ENCODE measurements around the gene GRAMD1A. TPM values are rescaled to one million over a fixed set of nuclear protein-coding genes. Genes with fewer than 3 reads are reported as not detected.
"Not testable (repeated sequence)": the region's sequence is repeated elsewhere in the genome, so short reads cannot be mapped to it uniquely, and the experiment has no call there.

The GRAMD1A gene
- total RNA-seq, 2 experiments from 2014 or later = 221 to 229 TPM

DNA sequence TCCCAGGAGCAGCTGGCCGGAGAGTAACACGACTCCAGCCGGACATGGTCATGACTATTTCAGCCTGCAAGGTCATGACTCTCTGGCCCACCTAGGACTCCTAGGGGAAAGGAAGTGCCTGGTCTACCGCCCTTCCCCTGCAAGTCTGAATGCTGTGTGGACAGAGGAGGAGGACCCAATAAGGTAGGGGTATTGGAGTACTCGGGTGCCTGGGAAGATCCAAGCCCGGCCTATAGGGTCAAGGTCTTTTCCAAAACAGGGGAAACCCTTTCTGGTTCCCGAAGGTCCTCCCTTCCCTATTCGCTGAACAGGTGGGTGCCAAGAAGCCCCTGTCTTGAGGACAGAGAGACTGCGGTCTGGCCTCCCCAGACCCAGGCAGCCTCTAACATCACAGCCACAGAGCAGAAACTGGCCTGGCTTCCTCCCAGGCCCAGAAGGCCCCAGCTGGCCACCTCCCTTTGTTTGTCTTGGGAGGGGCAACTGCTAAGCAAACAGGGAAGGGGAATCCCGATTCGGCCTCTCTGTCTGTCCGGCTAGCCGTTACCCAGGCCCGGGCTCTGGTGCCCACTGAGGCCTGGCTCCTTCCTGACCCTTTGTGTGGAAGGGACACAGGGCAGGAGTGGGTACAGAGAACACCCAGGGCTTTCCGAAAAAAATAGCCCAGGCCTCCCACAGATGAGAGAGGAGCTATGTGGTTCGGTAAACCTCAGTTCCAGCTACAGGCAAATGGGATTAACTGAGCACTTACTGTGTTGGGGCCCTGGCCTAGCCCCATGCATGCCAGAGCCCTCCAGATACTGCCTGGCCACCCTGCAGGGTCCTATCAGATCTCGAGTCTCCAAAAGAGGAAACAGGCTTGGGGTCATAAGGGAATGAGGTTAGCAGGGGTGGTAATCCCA, 5.2 kb upstream of the GRAMD1A start:
- ATAC-seq (ENCODE audit: poor library complexity) = no peak
- DNase-seq = no peak

DNA sequence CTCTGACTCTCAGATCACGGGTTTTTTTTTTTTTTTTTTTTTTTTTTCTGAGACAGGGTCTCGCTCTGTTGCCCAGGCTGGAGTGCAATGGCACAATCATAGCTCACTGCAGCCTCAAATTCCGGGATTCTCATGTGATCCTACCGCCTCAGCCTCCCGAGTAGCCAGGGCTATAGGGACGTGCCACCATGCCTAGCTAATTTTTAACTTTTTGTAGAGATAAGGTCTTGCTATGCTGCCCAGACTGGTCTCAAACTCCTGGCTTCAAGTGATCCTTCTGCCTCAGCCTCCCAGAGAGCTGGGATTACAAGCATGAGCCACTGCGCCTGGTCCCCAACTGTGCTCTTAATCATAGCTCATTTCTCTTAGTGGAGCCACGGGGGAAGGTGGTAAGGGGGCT, 4.6 kb upstream of the GRAMD1A start:
- Histone ChIP-seq H3K27ac (ENCODE audit: low read depth in 1 of 2, low read length in 2 of 2) (no peak overlapping the region), H3K4me3 (ENCODE audit: low read length) (no peak overlapping the region), H3K27me3 (ENCODE audit: control insufficient read depth in 1 of 2, insufficient read depth in 2 of 2, low read length in 2 of 2) (no peaks in the 10 kb centered on the region), H3K9me3 (ENCODE audit: control insufficient read depth in 1 of 2, insufficient read depth in 1 of 2, low read length in 2 of 2) (peaks cover 0 to 7% of the 10 kb centered on the region in 2 experiments), H3K4me1 (ENCODE audit: insufficient read depth, low read length) (peaks cover 59% of the 10 kb centered on the region), H3K36me3 (ENCODE audit: insufficient read depth, low read length) (no peaks in the 10 kb centered on the region)
- no peak for ATAC-seq (ENCODE audit: poor library complexity)
- Mint-ChIP-seq H3K4me1 (ENCODE audit: low read depth) (peaks cover 68% of the 10 kb centered on the region), H3K4me3 (no peak overlapping the region), H3K27me3 (no peaks in the 10 kb centered on the region), H3K36me3 (ENCODE audit: low read depth) (peaks cover 6% of the 10 kb centered on the region), H3K9me3 (no peaks in the 10 kb centered on the region), H3K27ac (peak overlapping the region; percentile 98)
- CTCF ChIA-PET = no interaction called here
- POLR2A ChIA-PET = interaction anchor here (1.7 to 10.3 kb wide), 3 partner anchors 8 to 16 kb away, joined by 5 to 205 read pairs (median 15); no protein-coding TSS in a partner anchor
- TF ChIP-seq CTCF (IDR thresholded peaks at IDR 0.05) = no peak
- DNase-seq = no peak
- intact Hi-C loops (cut with DNase I, micrococcal nuclease) = loop anchor here in 1 of 2 experiments (5.0 kb wide), 1 partner anchor 212 kb away; no protein-coding TSS in a partner anchor

More for the DNA sequence above, 5.2 kb upstream of the GRAMD1A start:
- Mint-ChIP-seq H3K27ac (peak overlapping the region; percentile 98), H3K36me3 (ENCODE audit: low read depth) (peaks cover 6% of the 10 kb centered on the region), H3K27me3 (no peaks in the 10 kb centered on the region), H3K9me3 (no peaks in the 10 kb centered on the region), H3K4me1 (ENCODE audit: low read depth) (peaks cover 75% of the 10 kb centered on the region), H3K4me3 (no peak overlapping the region)
- no peaks in the 10 kb centered on the region for H3K36me3 ChIP-seq (ENCODE audit: insufficient read depth, low read length)
- ChIA-PET CTCF (interaction anchor here (0.9 kb wide), 1 partner anchor 49 kb away, joined by 3 read pairs; no protein-coding TSS in a partner anchor), POLR2A (interaction anchor here (1.7 to 10.3 kb wide), 3 partner anchors 7 to 17 kb away, joined by 5 to 205 read pairs (median 15); no protein-coding TSS in a partner anchor)
- H3K9me3 ChIP-seq (ENCODE audit: control insufficient read depth in 1 of 2, insufficient read depth in 1 of 2, low read length in 2 of 2) = peaks cover 0 to 7% of the 10 kb centered on the region in 2 experiments
- no peaks in the 10 kb centered on the region for H3K27me3 ChIP-seq (ENCODE audit: control insufficient read depth in 1 of 2, insufficient read depth in 2 of 2, low read length in 2 of 2)
- no peak for TF ChIP-seq CTCF (IDR thresholded peaks at IDR 0.05)
- H3K4me1 ChIP-seq (ENCODE audit: insufficient read depth, low read length) = peaks cover 61% of the 10 kb centered on the region
- no peak overlapping the region for H3K4me3 ChIP-seq (ENCODE audit: low read length)
- no peak overlapping the region for H3K27ac ChIP-seq (ENCODE audit: low read depth in 1 of 2, low read length in 2 of 2)
- intact Hi-C loops (cut with DNase I, micrococcal nuclease) = loop anchor here in 1 of 2 experiments (5.0 kb wide), 1 partner anchor 212 kb away; no protein-coding TSS in a partner anchor

DNA sequence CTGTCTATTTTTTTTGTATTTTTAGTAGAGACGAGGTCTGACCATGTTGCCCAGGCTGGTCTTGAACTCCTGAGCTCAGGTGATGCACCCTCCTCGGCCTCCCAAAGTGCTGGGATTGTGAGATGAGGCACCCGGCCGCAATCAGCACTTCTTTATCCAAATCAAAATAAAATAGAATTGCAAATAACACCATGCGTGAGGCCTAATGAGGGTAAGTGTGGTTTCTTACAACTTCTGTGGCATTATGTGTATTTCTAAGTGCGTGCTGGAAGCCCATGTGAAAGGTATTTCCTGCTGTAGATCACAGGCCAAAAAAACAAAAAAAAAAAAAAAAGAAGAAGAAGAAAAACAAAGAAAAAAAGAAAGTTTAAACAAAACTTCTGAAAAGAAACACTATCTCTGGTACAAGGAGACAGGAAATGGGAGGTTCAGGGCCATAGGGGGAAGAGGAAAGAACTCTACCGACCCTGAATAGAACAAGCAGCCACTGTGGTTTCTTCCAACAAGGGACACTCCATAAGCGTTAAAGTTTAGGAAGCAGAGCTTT, 3.0 kb upstream of the GRAMD1A start:
- peaks cover 0 to 7% of the 10 kb centered on the region in 2 experiments for H3K9me3 ChIP-seq (ENCODE audit: control insufficient read depth in 1 of 2, insufficient read depth in 1 of 2, low read length in 2 of 2)
- DNase-seq (peak in 6 of 14 experiments; percentile 22 to 80 (median 51)), ATAC-seq (ENCODE audit: poor library complexity) (peak; percentile 21)
- H3K4me1 Mint-ChIP-seq (ENCODE audit: low read depth) = peaks cover 65% of the 10 kb centered on the region
- ChIA-PET CTCF (interaction anchor here (1.0 to 1.2 kb wide), 2 partner anchors 8 to 16 kb away, joined by 3 to 5 read pairs; no protein-coding TSS in a partner anchor), POLR2A (interaction anchor here (0.6 to 10.3 kb wide), 10 partner anchors 11 to 320 kb away, joined by 3 to 205 read pairs (median 4); partner anchors contain the start of genes FXYD5, SCGB2B2, ZNF30 and ZNF792)
- intact Hi-C loops (cut with DNase I, micrococcal nuclease) = loop anchor here (1.0 to 5.0 kb wide), 3 partner anchors 17 to 210 kb away; no protein-coding TSS in a partner anchor
- H3K4me1 ChIP-seq (ENCODE audit: insufficient read depth, low read length) = peaks cover 69% of the 10 kb centered on the region
- peak overlapping the region; percentile 98 for H3K27ac Mint-ChIP-seq
- H3K27ac ChIP-seq (ENCODE audit: low read depth in 1 of 2, low read length in 2 of 2) = peak overlapping the region; percentile 64 to 73
- H3K9me3 Mint-ChIP-seq = no peaks in the 10 kb centered on the region
- peak overlapping the region; percentile 82 for H3K4me3 Mint-ChIP-seq
- H3K36me3 Mint-ChIP-seq (ENCODE audit: low read depth) = peaks cover 17% of the 10 kb centered on the region
- peak overlapping the region; percentile 4 for H3K4me3 ChIP-seq (ENCODE audit: low read length)
- H3K27me3 Mint-ChIP-seq = no peaks in the 10 kb centered on the region
- TF ChIP-seq CTCF (IDR thresholded peaks at IDR 0.05) = no peak
- no peaks in the 10 kb centered on the region for H3K27me3 ChIP-seq (ENCODE audit: control insufficient read depth in 1 of 2, insufficient read depth in 2 of 2, low read length in 2 of 2)
- peaks cover 3% of the 10 kb centered on the region for H3K36me3 ChIP-seq (ENCODE audit: insufficient read depth, low read length)

DNA sequence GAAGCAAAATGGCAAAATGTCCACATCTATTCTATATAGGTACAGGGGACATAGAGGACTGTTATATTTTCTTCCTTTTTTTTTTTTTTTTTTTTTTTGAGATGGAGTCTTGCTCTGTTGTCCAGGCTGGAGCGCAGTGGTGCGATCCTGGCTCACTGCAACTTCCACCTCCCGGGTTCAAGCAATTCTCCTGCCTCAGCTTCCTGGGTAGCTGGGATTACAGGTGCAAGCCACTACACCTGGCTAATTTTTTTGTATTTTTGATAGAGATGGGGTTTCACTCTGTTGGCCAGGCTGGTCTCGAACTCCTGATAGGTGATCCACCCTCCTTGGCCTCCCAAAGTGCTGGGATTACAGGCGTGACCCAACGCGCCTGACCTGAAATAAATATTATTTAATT, 1.9 kb upstream of the GRAMD1A start:
- not testable (repeated sequence) for H3K36me3 ChIP-seq (ENCODE audit: insufficient read depth, low read length); DNase-seq; H3K4me3 ChIP-seq (ENCODE audit: low read length); H3K27me3 ChIP-seq (ENCODE audit: control insufficient read depth in 1 of 2, insufficient read depth in 2 of 2, low read length in 2 of 2); H3K9me3 Mint-ChIP-seq; H3K27me3 Mint-ChIP-seq; H3K9me3 ChIP-seq (ENCODE audit: control insufficient read depth in 1 of 2, insufficient read depth in 1 of 2, low read length in 2 of 2); ATAC-seq (ENCODE audit: poor library complexity)
- H3K4me1 Mint-ChIP-seq (ENCODE audit: low read depth) = peaks cover 67% of the 10 kb centered on the region
- peaks cover 28% of the 10 kb centered on the region for H3K36me3 Mint-ChIP-seq (ENCODE audit: low read depth)
- Histone ChIP-seq H3K4me1 (ENCODE audit: insufficient read depth, low read length) (peaks cover 79% of the 10 kb centered on the region), H3K27ac (ENCODE audit: low read depth in 1 of 2, low read length in 2 of 2) (peak overlapping the region; percentile 79 to 92)
- peak overlapping the region; percentile 98 for H3K27ac Mint-ChIP-seq
- ChIA-PET POLR2A (interaction anchor here (1.5 to 10.3 kb wide), 2 partner anchors 13 kb away, joined by 5 to 205 read pairs; no protein-coding TSS in a partner anchor), CTCF (interaction anchor here (1.0 kb wide), 1 partner anchor 9 kb away, joined by 3 read pairs; no protein-coding TSS in a partner anchor)
- intact Hi-C loops (cut with DNase I, micrococcal nuclease) = loop anchor here in 1 of 2 experiments (5.0 kb wide), 1 partner anchor 209 kb away; no protein-coding TSS in a partner anchor
- H3K4me3 Mint-ChIP-seq = peak overlapping the region; percentile 91

All from CD4-positive, alpha-beta T cell (primary cell).